ENCODE results near the gene DCST1. TPM values are rescaled to one million over a fixed set of nuclear protein-coding genes. Genes with fewer than 3 reads are reported as not detected.

Gene DCST1
- total and polyA plus RNA-seq, 2 of the 8 experiments (the other 6 are each of a cell fraction or from before 2014, with no cell fraction given): not detected

- H3K79me1 ChIP-seq (ENCODE audit: low read depth, low read length): no peaks in the 10 kb centered on the region
- H2BK5ac ChIP-seq (ENCODE audit: low read depth, low read length): no peak overlapping the region
- no peak overlapping the region for H4K91ac ChIP-seq (replicated peaks; ENCODE audit: insufficient read length, low read length)
- no peaks in the 10 kb centered on the region for H3K36me3 ChIP-seq (ENCODE audit: control insufficient read depth in 2 of 4, insufficient read depth in 4 of 4, low read length in 3 of 4)
- no peak for DNase-seq (ENCODE audit: low read depth in 1 of 2, low spot score in 2 of 2)
- no peak overlapping the region for H4K5ac ChIP-seq (ENCODE audit: insufficient read length, low read depth, low read length)
- no peak overlapping the region for H2BK20ac ChIP-seq (ENCODE audit: low read length)
- no peaks in the 10 kb centered on the region for H3K27me3 ChIP-seq (replicated peaks in 1 of 4; ENCODE audit: control insufficient read depth in 3 of 4, extremely low read depth in 1 of 4, insufficient read depth in 3 of 4, low read length in 3 of 4)
- H2AK5ac ChIP-seq (ENCODE audit: low read depth, low read length): no peak overlapping the region
- 92% methylated on average over 12 of the region's 16 CpGs; no CpG with 5 or more reads in 1 of the 2 experiments for WGBS, 2 experiments (ENCODE audit: extremely low coverage in 1 of 2, insufficient coverage in 1 of 2, insufficient read length in 1 of 2, insufficient replicate concordance in 2 of 2, low coverage in 1 of 2, low lambda C conversion rate in 2 of 2, missing lambda C conversion rate in 1 of 2)
- POLR2A ChIA-PET (ENCODE audit: partially characterized antibody): interaction anchor here (0.7 to 42.8 kb wide), 4 partner anchors 9 to 204 kb away, joined by 3 to 702 read pairs (median 334); partner anchors contain the start of genes CKS1B, FLAD1, PBXIP1 and PYGO2
- H3K9me3 ChIP-seq (ENCODE audit: insufficient read depth in 2 of 2, low read depth in 1 of 2, low read length in 1 of 2): no peaks in the 10 kb centered on the region
- no peak overlapping the region for H2BK15ac ChIP-seq (ENCODE audit: low read length)
- FAIRE-seq: no peak
- H3K4ac ChIP-seq (replicated peaks; ENCODE audit: insufficient read length, low read depth, low read length): no peak overlapping the region
- H3K18ac ChIP-seq (ENCODE audit: extremely low read depth, low read length): no peak overlapping the region
- CTCF ChIA-PET (ENCODE audit: partially characterized antibody): interaction anchor here (0.7 to 14.0 kb wide), 15 partner anchors 16 to 113 kb away, joined by 3 to 334 read pairs (median 10); partner anchors contain the start of genes ADAM15, CKS1B, EFNA4 and FLAD1
- H3K14ac ChIP-seq (ENCODE audit: insufficient read length): no peak overlapping the region
- no peaks in the 10 kb centered on the region for H4K20me1 ChIP-seq (replicated peaks in 1 of 2; ENCODE audit: control insufficient read depth in 1 of 2, insufficient read depth in 2 of 2, low read length in 2 of 2)
- H2BK12ac ChIP-seq (ENCODE audit: low read depth, low read length): peak overlapping the region; percentile 84; the same call in 1 of the 2 replicates
- peaks cover 15% of the 10 kb centered on the region; the same call in 1 of the 2 replicates for H3K23me2 ChIP-seq (ENCODE audit: low read depth, low read length)
- no peak overlapping the region for H2AFZ ChIP-seq (ENCODE audit: low read length)
- H3K4me1 ChIP-seq (replicated peaks in 1 of 4; ENCODE audit: control insufficient read depth in 3 of 4, insufficient read depth in 4 of 4, low read length in 3 of 4): peaks cover 0 to 6% (median under 1%) of the 10 kb centered on the region in 4 experiments; a peak in 3 of 7 replicates
- H3K4me2 ChIP-seq (ENCODE audit: insufficient read depth in 1 of 2, low read depth in 2 of 2, low read length in 2 of 2): peak overlapping the region in 1 of 2 experiments; percentile 79; a peak in 1 of 4 replicates
- no peak overlapping the region for H3K23ac ChIP-seq (ENCODE audit: insufficient read length)
- H4K8ac ChIP-seq (ENCODE audit: extremely low read depth, insufficient read depth, low read length): no peak overlapping the region
- H2BK120ac ChIP-seq (replicated peaks; ENCODE audit: low read depth, low read length): no peak overlapping the region
- H3K79me2 ChIP-seq (ENCODE audit: control insufficient read depth in 1 of 2, insufficient read depth in 2 of 2, low read length in 2 of 2): peaks cover 0 to 6% of the 10 kb centered on the region in 2 experiments; a peak in 2 of 4 replicates
- no peak overlapping the region for H3K56ac ChIP-seq (replicated peaks; ENCODE audit: insufficient read length, low read depth, low read length)
- H3K9ac ChIP-seq (replicated peaks in 1 of 4; ENCODE audit: extremely low read depth in 1 of 4, low read depth in 3 of 4, low read length in 3 of 4): no peak overlapping the region
- peak overlapping the region in 1 of 4 experiments; percentile 68; a peak in 1 of 8 replicates for H3K4me3 ChIP-seq (ENCODE audit: extremely low read depth in 1 of 4, insufficient read depth in 2 of 4, low read depth in 3 of 4, low read length in 4 of 4)
- no peak overlapping the region for H3K27ac ChIP-seq (ENCODE audit: low read depth, low read length)
- TF ChIP-seq RAD21 (IDR thresholded peaks at IDR 0.05 in 1 of 2, conservative IDR thresholded peaks at IDR 0.05 in 1 of 2; ENCODE audit: low read depth in 2 of 2, low read length in 2 of 2): peak; percentile 19 to 37; a peak in 3 of 4 replicates
- no peak for TF ChIP-seq KDM4A (IDR thresholded peaks at IDR 0.05; ENCODE audit: low read depth, low read length, severe bottlenecking)
- no peak for TF ChIP-seq CTBP2 (IDR thresholded peaks at IDR 0.05; ENCODE audit: borderline replicate concordance, insufficient read depth, insufficient read length, low read length)
- TF ChIP-seq, protein P1, sequence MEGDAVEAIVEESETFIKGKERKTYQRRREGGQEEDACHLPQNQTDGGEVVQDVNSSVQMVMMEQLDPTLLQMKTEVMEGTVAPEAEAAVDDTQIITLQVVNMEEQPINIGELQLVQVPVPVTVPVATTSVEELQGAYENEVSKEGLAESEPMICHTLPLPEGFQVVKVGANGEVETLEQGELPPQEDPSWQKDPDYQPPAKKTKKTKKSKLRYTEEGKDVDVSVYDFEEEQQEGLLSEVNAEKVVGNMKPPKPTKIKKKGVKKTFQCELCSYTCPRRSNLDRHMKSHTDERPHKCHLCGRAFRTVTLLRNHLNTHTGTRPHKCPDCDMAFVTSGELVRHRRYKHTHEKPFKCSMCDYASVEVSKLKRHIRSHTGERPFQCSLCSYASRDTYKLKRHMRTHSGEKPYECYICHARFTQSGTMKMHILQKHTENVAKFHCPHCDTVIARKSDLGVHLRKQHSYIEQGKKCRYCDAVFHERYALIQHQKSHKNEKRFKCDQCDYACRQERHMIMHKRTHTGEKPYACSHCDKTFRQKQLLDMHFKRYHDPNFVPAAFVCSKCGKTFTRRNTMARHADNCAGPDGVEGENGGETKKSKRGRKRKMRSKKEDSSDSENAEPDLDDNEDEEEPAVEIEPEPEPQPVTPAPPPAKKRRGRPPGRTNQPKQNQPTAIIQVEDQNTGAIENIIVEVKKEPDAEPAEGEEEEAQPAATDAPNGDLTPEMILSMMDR (IDR thresholded peaks at IDR 0.05; ENCODE audit: control extremely low read depth in 1 of 3, insufficient read depth in 1 of 3, low read depth in 1 of 3, low read length in 3 of 3): peak in 2 of 3 experiments; percentile 32 to 44; a peak in 3 of 4 replicates
- no peak for TF ChIP-seq RXRA (IDR thresholded peaks at IDR 0.05; ENCODE audit: insufficient read depth, low read depth, low read length)
- TF ChIP-seq NANOG (IDR thresholded peaks at IDR 0.05; ENCODE audit: insufficient read depth, low read depth, low read length, poor library complexity, severe bottlenecking): no peak
Observed at GRCh38 chr1:154998201-154998780, 35.3 kb upstream of the DCST1 start.
